Keratinocyte (primary cell): ENCODE results near the gene TUBB.

Experiments
- EZH2 ChIP-seq: IDR thresholded peaks from one replicate; pipeline ENCODE4 v1.6.1; 2012; ENCODE audit warnings: inconsistent platforms, mild to moderate bottlenecking, low read length, moderate library complexity
- TF ChIP-seq, protein P1 (sequence below), 3 experiments: IDR thresholded peaks in 1 of 3; conservative IDR thresholded peaks in 1 of 3; optimal IDR thresholded peaks in 1 of 3; 2 replicates in 2 of 3; 3 replicates in 1 of 3; pipeline versions ENCODE3 to v1.5.1; 2011; ENCODE audit warnings: low read length in 3 of 3, mild to moderate bottlenecking in 3 of 3, moderate library complexity in 2 of 3, control low read depth in 1 of 3, inconsistent platforms in 1 of 3; ENCODE audit not compliant: insufficient read depth in 2 of 3; ENCODE audit errors: extremely low read depth in 1 of 3

DNA sequence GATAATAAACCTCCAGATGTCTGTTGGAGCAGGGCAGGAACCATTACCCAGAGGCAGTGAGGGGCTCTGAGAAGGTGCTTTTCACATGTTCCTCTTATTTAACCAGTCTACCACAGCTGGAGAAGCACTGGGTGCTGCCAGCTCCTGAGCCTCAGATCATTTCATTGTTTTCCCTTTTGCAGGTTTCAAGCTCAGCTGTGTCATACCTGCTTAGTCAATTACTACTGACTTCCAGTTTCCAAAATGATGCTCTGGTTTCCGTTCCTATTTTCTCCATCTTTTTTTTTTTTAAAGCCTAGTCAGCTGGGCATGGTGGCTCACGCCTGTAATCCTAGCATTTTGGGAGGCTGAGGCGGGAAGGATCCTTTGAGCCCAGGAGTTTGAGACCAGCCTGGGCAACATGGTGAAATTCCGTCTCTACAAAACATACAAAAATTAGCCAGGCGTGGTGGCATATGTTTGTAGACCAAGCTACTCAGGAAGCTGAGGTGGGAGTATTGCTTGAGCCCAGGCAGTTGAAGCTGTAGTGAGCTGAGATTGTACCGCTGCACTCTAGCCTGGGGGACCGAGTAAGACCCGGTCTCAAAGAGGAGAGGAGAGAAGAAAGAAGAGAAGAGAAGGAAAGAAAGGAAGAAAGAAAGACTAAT lies 15.6 kb downstream of the TUBB start:
- TF ChIP-seq, protein P1, sequence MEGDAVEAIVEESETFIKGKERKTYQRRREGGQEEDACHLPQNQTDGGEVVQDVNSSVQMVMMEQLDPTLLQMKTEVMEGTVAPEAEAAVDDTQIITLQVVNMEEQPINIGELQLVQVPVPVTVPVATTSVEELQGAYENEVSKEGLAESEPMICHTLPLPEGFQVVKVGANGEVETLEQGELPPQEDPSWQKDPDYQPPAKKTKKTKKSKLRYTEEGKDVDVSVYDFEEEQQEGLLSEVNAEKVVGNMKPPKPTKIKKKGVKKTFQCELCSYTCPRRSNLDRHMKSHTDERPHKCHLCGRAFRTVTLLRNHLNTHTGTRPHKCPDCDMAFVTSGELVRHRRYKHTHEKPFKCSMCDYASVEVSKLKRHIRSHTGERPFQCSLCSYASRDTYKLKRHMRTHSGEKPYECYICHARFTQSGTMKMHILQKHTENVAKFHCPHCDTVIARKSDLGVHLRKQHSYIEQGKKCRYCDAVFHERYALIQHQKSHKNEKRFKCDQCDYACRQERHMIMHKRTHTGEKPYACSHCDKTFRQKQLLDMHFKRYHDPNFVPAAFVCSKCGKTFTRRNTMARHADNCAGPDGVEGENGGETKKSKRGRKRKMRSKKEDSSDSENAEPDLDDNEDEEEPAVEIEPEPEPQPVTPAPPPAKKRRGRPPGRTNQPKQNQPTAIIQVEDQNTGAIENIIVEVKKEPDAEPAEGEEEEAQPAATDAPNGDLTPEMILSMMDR (optimal IDR thresholded peaks at IDR 0.05 in 1 of 3, IDR thresholded peaks at IDR 0.05 in 1 of 3, conservative IDR thresholded peaks at IDR 0.05 in 1 of 3; ENCODE audit: extremely low read depth in 1 of 3, insufficient read depth in 2 of 3, low read length in 3 of 3) = no peak
- TF ChIP-seq EZH2 = no peak
